ENCODE data around the gene NEGR1.

NEGR1 gene

GRCh38 chr1:72117621-72118020 is 164.7 kb downstream of the NEGR1 start:
- DNase-seq (ENCODE audit: low read depth) = no peak

GRCh38 chr1:72115290-72115689 is 167.0 kb downstream of the NEGR1 start:
- no peak for DNase-seq (ENCODE audit: low read depth)

- no peak for DNase-seq (ENCODE audit: low read depth)
Observed at GRCh38 chr1:72111662-72112061, 170.7 kb downstream of the NEGR1 start.

- no peak for DNase-seq (ENCODE audit: low read depth)
Observed at GRCh38 chr1:72109916-72110315, 172.4 kb downstream of the NEGR1 start.

- DNase-seq (ENCODE audit: low read depth) = peak; percentile 21
Observed at GRCh38 chr1:72105201-72105600, 177.1 kb downstream of the NEGR1 start.

GRCh38 chr1:72101840-72102632 is 180.3 kb downstream of the NEGR1 start:
- DNase-seq (ENCODE audit: low read depth) = no peak

- no peak for DNase-seq (ENCODE audit: low read depth)
Observed at GRCh38 chr1:72100771-72101170, 181.6 kb downstream of the NEGR1 start.

GRCh38 chr1:72097851-72098570 is 184.3 kb downstream of the NEGR1 start:
- no peak for DNase-seq (ENCODE audit: low read depth)

GRCh38 chr1:72094209-72094608 is 188.1 kb downstream of the NEGR1 start:
- DNase-seq (ENCODE audit: low read depth) = no peak

GRCh38 chr1:72086394-72086793 is 195.9 kb downstream of the NEGR1 start:
- DNase-seq (ENCODE audit: low read depth) = no peak

GRCh38 chr1:72075425-72075824 is 206.9 kb downstream of the NEGR1 start:
- no peak for DNase-seq (ENCODE audit: low read depth)

- no peak for DNase-seq (ENCODE audit: low read depth)
Observed at GRCh38 chr1:72066431-72066830, 215.9 kb downstream of the NEGR1 start.

- DNase-seq (ENCODE audit: low read depth) = no peak
Observed at GRCh38 chr1:72064196-72065075, 217.9 kb downstream of the NEGR1 start.

- DNase-seq (ENCODE audit: low read depth) = peak; percentile 11
Observed at GRCh38 chr1:72063364-72064044, 218.8 kb downstream of the NEGR1 start.

GRCh38 chr1:72062584-72062983 is 219.8 kb downstream of the NEGR1 start:
- DNase-seq (ENCODE audit: low read depth) = no peak

GRCh38 chr1:72060466-72061245 is 221.7 kb downstream of the NEGR1 start:
- no peak for DNase-seq (ENCODE audit: low read depth)

GRCh38 chr1:72056516-72056915 is 225.8 kb downstream of the NEGR1 start:
- DNase-seq (ENCODE audit: low read depth) = no peak

GRCh38 chr1:72051538-72051937 is 230.8 kb downstream of the NEGR1 start:
- DNase-seq (ENCODE audit: low read depth) = no peak

GRCh38 chr1:72050551-72050950 is 231.8 kb downstream of the NEGR1 start:
- no peak for DNase-seq (ENCODE audit: low read depth)

- peak; percentile 53 for DNase-seq (ENCODE audit: low read depth)
Observed at GRCh38 chr1:72037745-72038343, 244.5 kb downstream of the NEGR1 start.

- DNase-seq (ENCODE audit: low read depth) = no peak
Observed at GRCh38 chr1:72034827-72035226, 247.5 kb downstream of the NEGR1 start.

All from ELR (cell line).